Pancreas (tissue), 10 donors: ENCODE data around the gene COL25A1. TPM values are rescaled to one million over a fixed set of nuclear protein-coding genes. Genes with fewer than 3 reads are reported as not detected.

ENCODE experiments used
- ATAC-seq, 4 donors: fragments of 200-7000 bp; cut with Tn5 transposase; one replicate each; pipeline versions ENCODE4 v1.8.0 to v1.9.1; 2020; ENCODE audit warnings: mild to moderate bottlenecking in 4 of 4, moderate library complexity in 4 of 4
- DNase-seq, 6 donors: peaks; one replicate each; pipeline ENCODE4 v3.0.0-alpha.2; 2020
- FAIRE-seq: peaks from 2 replicates; lab custom pipeline; 2012; peaks lifted over from hg19 to GRCh38; lab: Jason Lieb, UNC
- H3K27ac ChIP-seq, 4 donors: fragments of 200-600 bp; sonication (generic); 1 replicate in 3 of 4; 2 replicates in 1 of 4; pipeline versions ENCODE4 v1.5.0 to v1.8.0; 2020
- H3K27me3 ChIP-seq, 4 donors: fragments of 200-600 bp; one replicate each; pipeline ENCODE4 v1.8.0; 2021
- H3K36me3 ChIP-seq, 3 donors: fragments of 200-600 bp; sonication (generic) in 1 of 3; one replicate each; pipeline versions ENCODE4 v1.5.0 to v1.8.0; 2020 to 2021
- H3K4me1 ChIP-seq, 3 donors: fragments of 200-600 bp; one replicate each; pipeline ENCODE4 v1.8.0; 2021
- H3K4me3 ChIP-seq, 4 donors: fragments of 200-600 bp; sonication (generic) in 2 of 4; one replicate each; pipeline versions ENCODE4 v1.5.0 to v1.8.0; 2020 to 2021
- H3K9me3 ChIP-seq, 4 donors: fragments of 200-600 bp; one replicate each; pipeline ENCODE4 v1.8.0; 2021
- WGBS, 2 donors: extraction: QIAGEN DNeasy Blood & Tissue Kit; methylation state at CpG; one replicate each; pipeline ENCODE4 v1.1.7; 2013; 5-methylcytosine and 5-hydroxymethylcytosine counted together
- intact Hi-C, 3 donors: fragments of 100-400 bp; cut with DNase I; formaldehyde crosslinking; loops; one replicate each; pipeline versions ENCODE4 v1.11.1 to v1.14.2; 2022
- polyA plus RNA-seq, 2 donors: library from polyadenylated mRNA; stranded (reverse); fragments of 200-250 nt; gene quantifications; one replicate each; pipeline ENCODE4 v1.2.3, GENCODE V29; 2013
- total RNA-seq, 6 donors: library from RNA; stranded (reverse); fragmentation: NEBNext Ultra II Directional in 4 of 6; extraction: Animal tissue kit (Norgen Biotek cat#: 25700) in 4 of 6; gene quantifications; one replicate each; pipeline versions ENCODE4 v1.2.1 to v1.2.4, GENCODE V29; 2021 to 2023
- TF ChIP-seq, protein P1 (sequence below), 4 donors: fragments of 200-600 bp; sonication (generic) in 3 of 4; IDR thresholded peaks; one replicate each; pipeline versions ENCODE4 v1.5.0 to v1.8.0; 2021; ENCODE audit warnings: antibody characterized with exemption in 4 of 4
- donor health status: healthy with polysubstance abuse.
- donor health status: DM: no; HTN: no; CAD: no; lungs with moderate emphysema.
- donor health status: DM: no; HTN: no; CAD: no.
- donor health status: control.
- donor health status: control.
- donor health status: Bipolar disorder and iron deficiency.
- donor health status: DM: yes; HTN: yes; CAD: no.
- donor health status: DM: no; HTN: no; CAD: no.
- donor health status: DM: no; HTN: no; CAD: no.
- donor health status: DM: yes; HTN: yes; CAD: no.

Gene COL25A1
- total and polyA plus RNA-seq, 8 donors = 0.08 to 0.46 (median 0.22) TPM

DNA sequence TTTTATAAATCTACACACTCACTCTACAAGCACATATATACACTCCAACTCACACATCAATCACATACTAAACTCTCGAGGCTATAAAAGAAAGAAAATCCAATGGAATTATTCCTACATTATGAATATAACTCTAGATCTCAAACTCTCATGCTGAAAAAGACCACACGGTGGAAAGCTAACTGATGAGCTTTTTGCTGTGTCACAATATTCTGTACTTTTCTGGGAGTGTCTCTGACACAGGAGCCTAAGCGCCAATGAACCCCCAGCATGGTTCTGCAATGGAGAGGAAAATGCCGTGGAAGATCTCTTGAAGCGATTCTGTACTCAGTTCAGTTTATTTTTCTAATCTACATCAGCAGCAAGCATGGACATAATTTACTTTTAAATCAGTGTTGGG lies 415.4 kb downstream of the COL25A1 start:
- no peaks in the 10 kb centered on the region for H3K9me3 ChIP-seq
- no peaks in the 10 kb centered on the region for H3K27me3 ChIP-seq
- intact Hi-C loops = no loop called here
- no peak for ATAC-seq
- TF ChIP-seq, protein P1, sequence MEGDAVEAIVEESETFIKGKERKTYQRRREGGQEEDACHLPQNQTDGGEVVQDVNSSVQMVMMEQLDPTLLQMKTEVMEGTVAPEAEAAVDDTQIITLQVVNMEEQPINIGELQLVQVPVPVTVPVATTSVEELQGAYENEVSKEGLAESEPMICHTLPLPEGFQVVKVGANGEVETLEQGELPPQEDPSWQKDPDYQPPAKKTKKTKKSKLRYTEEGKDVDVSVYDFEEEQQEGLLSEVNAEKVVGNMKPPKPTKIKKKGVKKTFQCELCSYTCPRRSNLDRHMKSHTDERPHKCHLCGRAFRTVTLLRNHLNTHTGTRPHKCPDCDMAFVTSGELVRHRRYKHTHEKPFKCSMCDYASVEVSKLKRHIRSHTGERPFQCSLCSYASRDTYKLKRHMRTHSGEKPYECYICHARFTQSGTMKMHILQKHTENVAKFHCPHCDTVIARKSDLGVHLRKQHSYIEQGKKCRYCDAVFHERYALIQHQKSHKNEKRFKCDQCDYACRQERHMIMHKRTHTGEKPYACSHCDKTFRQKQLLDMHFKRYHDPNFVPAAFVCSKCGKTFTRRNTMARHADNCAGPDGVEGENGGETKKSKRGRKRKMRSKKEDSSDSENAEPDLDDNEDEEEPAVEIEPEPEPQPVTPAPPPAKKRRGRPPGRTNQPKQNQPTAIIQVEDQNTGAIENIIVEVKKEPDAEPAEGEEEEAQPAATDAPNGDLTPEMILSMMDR (IDR thresholded peaks at IDR 0.05) = no peak
- no peak overlapping the region for H3K4me3 ChIP-seq
- no peak for DNase-seq
- 69 to 87% methylated on average over 5 of the region's 5 CpGs for WGBS, 2 donors
- no peak for FAIRE-seq
- H3K36me3 ChIP-seq = no peaks in the 10 kb centered on the region
- H3K4me1 ChIP-seq = no peaks in the 10 kb centered on the region
- H3K27ac ChIP-seq = no peak overlapping the region

DNA sequence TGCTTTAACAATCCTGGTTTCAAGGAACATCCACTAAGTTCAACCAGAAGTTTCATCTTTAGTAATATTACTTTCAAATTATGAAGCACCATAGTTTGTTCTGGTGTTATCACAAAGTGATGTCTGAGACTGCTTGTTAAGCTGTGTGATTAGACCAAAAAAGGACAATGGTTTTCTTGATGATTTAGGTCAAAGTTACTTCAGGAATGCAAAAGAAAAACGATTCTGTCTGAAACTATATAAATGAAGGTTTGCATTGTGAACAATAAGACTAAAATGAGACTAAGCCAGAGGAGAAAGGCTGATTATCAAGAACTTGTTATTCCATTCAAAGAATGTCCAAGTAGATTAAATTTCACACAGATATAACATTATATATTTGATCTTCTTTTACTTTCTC lies 417.2 kb downstream of the COL25A1 start:
- Histone ChIP-seq H3K9me3 (no peaks in the 10 kb centered on the region), H3K27ac (no peak overlapping the region), H3K27me3 (no peaks in the 10 kb centered on the region), H3K4me1 (no peaks in the 10 kb centered on the region), H3K36me3 (no peaks in the 10 kb centered on the region), H3K4me3 (no peak overlapping the region)
- TF ChIP-seq, protein P1 (IDR thresholded peaks at IDR 0.05) = no peak
- intact Hi-C loops = no loop called here
- FAIRE-seq (no peak), DNase-seq (no peak), ATAC-seq (no peak)
- 0 to 6% methylated on average over 1 of the region's 1 CpG for WGBS, 2 donors

DNA sequence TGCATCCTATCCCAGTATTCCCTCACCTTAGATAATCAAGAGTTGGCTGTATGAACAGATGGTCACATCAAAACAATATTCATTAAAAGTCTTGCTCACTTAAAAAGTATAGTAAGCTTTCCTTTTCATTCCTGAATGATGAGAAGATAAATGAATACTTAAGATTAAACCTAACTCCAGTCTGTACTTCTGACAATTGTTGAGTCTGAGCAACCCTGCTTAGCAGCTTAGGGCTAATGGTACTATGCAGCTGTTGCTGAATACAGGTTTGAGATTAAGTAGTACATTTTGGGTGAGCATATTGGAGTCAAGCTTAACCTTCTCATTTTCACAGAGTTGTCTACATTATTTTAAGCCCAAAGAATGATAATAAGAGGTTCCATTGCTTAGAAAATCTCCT lies 417.9 kb downstream of the COL25A1 start:
- no peak for ATAC-seq
- intact Hi-C loops = no loop called here
- TF ChIP-seq, protein P1 (IDR thresholded peaks at IDR 0.05) = no peak
- no peak overlapping the region for H3K27ac ChIP-seq
- DNase-seq = no peak
- no peaks in the 10 kb centered on the region for H3K4me1 ChIP-seq
- no peaks in the 10 kb centered on the region for H3K9me3 ChIP-seq
- FAIRE-seq = no peak
- H3K27me3 ChIP-seq = no peaks in the 10 kb centered on the region
- no peaks in the 10 kb centered on the region for H3K36me3 ChIP-seq
- no peak overlapping the region for H3K4me3 ChIP-seq

DNA sequence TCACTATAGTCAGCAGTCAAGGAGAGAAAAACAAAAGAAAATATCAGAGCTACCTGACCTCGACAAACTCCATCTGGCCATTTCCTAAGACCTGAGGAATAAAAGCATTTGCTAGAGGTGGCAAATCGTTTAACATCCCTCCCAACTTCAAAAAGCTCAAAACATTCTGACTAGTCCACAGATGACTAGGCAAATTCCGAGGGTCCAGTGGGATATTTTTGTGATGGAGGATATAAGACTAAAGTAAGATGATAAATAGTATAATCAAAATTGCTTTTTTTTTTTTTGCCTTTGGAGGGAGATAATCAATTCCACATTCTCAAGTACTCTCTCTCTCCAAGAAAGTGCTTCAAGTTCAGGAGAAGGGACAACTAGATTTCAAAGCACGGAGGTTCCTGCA lies 420.5 kb downstream of the COL25A1 start:
- FAIRE-seq = no peak
- DNase-seq = no peak
- ATAC-seq = no peak
- no peaks in the 10 kb centered on the region for H3K27me3 ChIP-seq
- H3K4me1 ChIP-seq = no peaks in the 10 kb centered on the region
- intact Hi-C loops = no loop called here
- H3K9me3 ChIP-seq = no peaks in the 10 kb centered on the region
- TF ChIP-seq, protein P1 (IDR thresholded peaks at IDR 0.05) = no peak
- no peak overlapping the region for H3K4me3 ChIP-seq
- H3K36me3 ChIP-seq = no peaks in the 10 kb centered on the region
- no peak overlapping the region for H3K27ac ChIP-seq
- WGBS, 2 donors = 66 to 77% methylated on average over 4 of the region's 4 CpGs

DNA sequence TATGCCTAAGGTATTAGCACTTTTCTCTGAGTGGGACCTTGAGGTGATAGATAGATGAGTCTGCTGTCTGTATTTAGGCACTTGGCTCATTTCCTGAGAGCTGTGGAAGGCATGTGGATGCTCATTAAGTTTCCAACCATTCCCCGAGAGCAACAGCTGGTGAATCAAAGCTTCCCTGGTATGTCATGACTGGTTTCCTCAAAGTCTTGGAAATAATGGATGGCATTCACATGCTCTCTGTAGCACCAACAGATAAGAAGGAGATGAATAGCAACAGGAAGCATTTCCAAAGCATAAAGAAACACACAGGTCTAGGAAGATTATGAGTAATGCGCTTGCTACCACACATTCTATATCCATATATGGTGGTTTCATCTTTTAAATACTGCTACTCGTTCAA lies 421.3 kb downstream of the COL25A1 start:
- no peaks in the 10 kb centered on the region for H3K4me1 ChIP-seq
- 63 to 72% methylated on average over 3 of the region's 3 CpGs for WGBS, 2 donors
- TF ChIP-seq, protein P1 (IDR thresholded peaks at IDR 0.05) = no peak
- no peak overlapping the region for H3K4me3 ChIP-seq
- intact Hi-C loops = no loop called here
- H3K27me3 ChIP-seq = no peaks in the 10 kb centered on the region
- FAIRE-seq (no peak), ATAC-seq (no peak), DNase-seq (no peak)
- H3K36me3 ChIP-seq = no peaks in the 10 kb centered on the region
- no peaks in the 10 kb centered on the region for H3K9me3 ChIP-seq
- no peak overlapping the region for H3K27ac ChIP-seq
